SK-N-MC (cell line): ENCODE measurements around the gene PNMA6A.
A peak's percentile ranks its signal among the peaks of the same experiment; 100 is the strongest.
"Not testable (repeated sequence)": the region's sequence is repeated elsewhere in the genome, so short reads cannot be mapped to it uniquely, and the experiment has no call there.

Source experiments
- DNase-seq: peaks from one replicate; pipeline ENCODE4 v3.0.0-alpha.2; 2011; ENCODE audit warnings: low read depth, low spot score
- H3K27ac ChIP-seq: fragments of 200-600 bp; sonication (generic); 2 replicates; pipeline ENCODE4 v1.5.1; 2016; ENCODE audit warnings: mixed run types
- H3K36me3 ChIP-seq: fragments of 200-600 bp; sonication (generic); 2 replicates; pipeline ENCODE4 v1.6.1; 2017; ENCODE audit warnings: antibody characterized with exemption, low read length, mixed read lengths; ENCODE audit not compliant: insufficient read depth
- H3K4me3 ChIP-seq: fragments of 200-600 bp; sonication (generic); 2 replicates; pipeline ENCODE4 v1.5.1; 2016
- H3K9ac ChIP-seq: fragments of 200-600 bp; sonication (generic); 2 replicates; pipeline ENCODE4 v1.8.0; 2017; ENCODE audit warnings: mixed run types, mixed read lengths; ENCODE audit not compliant: insufficient read length
- H3K9me3 ChIP-seq: fragments of 200-600 bp; sonication (generic); 2 replicates; pipeline ENCODE4 v1.6.1; 2017; ENCODE audit warnings: low read depth, mild to moderate bottlenecking, antibody characterized with exemption, low read length, moderate library complexity, mixed read lengths
- EZH2 ChIP-seq: fragments of 200-600 bp; sonication (generic); IDR thresholded peaks from one replicate; pipeline ENCODE4 v1.6.1; 2017; ENCODE audit warnings: antibody characterized with exemption
- FOXP2 ChIP-seq: optimal IDR thresholded peaks from 2 replicates; pipeline ENCODE3; 2011; ENCODE audit warnings: mild to moderate bottlenecking, moderate library complexity; ENCODE audit not compliant: insufficient read depth; ENCODE audit errors: extremely low read length, control extremely low read depth
- POLR2AphosphoS5 ChIP-seq: IDR thresholded peaks from 2 replicates; pipeline ENCODE4 v1.6.1; 2012; ENCODE audit warnings: mild to moderate bottlenecking, low read depth, low read length, borderline replicate concordance

Gene PNMA6A

DNA sequence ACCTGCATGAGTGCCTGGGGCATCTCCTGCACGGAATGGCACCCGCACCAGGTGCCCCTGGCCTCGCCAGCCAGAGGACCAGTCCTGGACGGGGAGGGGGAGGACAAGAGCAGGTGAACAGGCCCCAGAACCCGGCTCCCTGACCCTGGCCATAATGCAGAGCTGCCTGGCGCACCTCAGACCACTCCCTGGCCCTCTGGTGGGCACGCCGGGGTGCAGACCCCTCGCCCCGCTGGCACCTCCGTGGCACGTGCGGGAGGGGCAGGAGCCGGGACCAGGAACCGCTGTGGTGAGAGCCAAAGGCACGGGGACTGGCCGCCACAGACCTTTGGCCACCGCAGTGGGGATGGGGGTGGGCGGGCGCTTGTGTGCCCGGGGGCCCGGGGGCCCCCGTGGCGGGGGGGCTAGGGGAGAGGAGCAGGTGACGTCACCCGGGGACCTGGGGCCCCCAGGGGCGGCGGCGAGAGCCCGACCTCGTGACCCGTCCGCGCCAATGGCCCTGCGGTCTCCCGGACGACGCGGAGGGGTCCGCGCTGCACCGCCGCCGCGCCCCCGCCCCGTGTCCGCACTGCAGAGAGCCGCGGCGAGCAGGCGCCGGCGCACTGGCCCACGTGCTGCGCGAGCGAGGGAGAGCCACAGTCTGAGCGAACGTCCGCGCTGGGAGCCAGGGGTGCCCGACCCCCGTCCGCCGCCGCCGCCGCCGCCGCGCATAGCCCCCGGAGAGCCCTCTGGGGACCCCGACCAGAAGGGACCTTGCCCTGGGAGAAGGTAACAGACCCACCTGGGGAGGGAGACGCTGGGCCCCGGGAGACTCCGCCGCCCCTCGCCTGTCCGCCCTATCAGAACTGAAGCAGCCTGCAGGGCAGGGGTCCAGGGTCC, 16.1 kb upstream of the PNMA6A start, which contains the start of gene PNMA3:
Gene PNMA3 (plus strand): TSS at position 600 of the 879 bp plus-strand sequence. CDS start 586 bp downstream, outside the sequence.
- DNase-seq = no peak
- TF ChIP-seq EZH2 (no peak), FOXP2 (no peak), POLR2AphosphoS5 (no peak)
- H3K9me3 ChIP-seq = no peaks in the 10 kb centered on the region
- no peak within 1 kb of the TSS for H3K4me3 ChIP-seq
- H3K9ac ChIP-seq = no peak within 1 kb of the TSS
- no peak within 1 kb of the TSS for H3K27ac ChIP-seq
- H3K36me3 ChIP-seq = no peaks in the 10 kb centered on the region

DNA sequence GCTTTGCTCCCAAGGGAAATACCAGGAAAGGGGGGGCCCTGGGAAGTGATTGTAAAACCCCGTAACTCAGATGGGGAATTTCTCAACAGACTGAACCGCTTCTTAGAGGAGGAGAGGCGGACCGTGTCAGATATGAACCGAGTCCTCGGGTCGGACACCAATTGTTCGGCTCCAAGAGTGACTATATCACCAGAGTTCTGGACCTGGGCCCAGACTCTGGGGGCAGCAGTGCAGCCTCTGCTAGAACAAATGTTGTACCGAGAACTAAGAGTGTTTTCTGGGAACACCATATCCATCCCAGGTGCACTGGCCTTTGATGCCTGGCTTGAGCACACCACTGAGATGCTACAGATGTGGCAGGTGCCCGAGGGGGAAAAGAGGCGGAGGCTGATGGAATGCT, 15.0 kb upstream of the PNMA6A start:
- H3K9ac ChIP-seq = no peak overlapping the region
- no peak overlapping the region for H3K4me3 ChIP-seq
- no peak for DNase-seq

DNA sequence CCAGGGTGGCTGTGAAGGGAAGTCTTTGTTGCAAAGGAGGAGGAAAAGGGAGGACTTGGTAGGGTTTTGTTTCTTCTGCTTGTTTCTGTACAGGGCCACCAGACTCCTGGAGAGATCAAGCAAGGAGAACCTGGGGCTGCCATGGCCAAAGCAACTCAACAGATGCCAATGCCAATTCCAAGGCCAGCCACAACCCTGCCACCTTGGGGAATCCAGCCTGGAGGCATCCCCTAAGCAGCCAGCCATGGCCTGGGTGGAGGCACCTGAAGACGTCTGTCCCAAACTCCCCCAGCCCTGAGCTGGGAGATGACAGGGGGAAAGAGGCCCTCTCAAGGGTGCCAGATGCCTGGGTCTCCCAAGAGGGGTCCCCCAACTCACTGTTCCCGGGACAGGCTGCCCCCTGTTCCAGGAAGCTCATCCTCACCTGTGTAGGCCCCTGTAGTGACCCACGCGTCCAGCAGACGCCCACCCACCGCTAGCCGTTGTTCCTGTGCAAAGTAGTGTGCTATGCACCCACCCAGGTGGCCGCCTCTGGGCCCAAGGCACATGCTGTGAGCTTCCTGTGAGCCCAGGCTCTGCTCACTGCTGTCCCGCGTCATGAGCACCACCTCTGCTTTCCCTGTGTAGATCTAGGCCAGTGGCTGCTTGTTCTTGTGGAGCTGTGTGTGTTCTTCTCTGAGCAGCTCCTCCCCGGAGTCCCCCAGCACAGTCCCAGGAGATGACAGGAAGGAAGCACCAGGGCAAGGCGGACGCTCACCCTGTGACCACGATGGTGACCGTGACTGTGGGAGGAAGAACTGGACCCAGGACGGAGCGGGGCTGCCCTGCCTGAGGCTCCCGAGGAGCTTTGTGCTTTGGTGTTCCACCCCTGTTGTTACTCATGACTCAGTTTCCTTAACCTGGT, 12.8 kb upstream of the PNMA6A start:
- no peak for DNase-seq
- no peaks in the 10 kb centered on the region for H3K36me3 ChIP-seq
- no peak overlapping the region for H3K4me3 ChIP-seq
- no peak overlapping the region for H3K27ac ChIP-seq
- no peaks in the 10 kb centered on the region for H3K9me3 ChIP-seq
- TF ChIP-seq FOXP2 = no peak
- no peak for TF ChIP-seq EZH2
- no peak for TF ChIP-seq POLR2AphosphoS5
- H3K9ac ChIP-seq = no peak overlapping the region

More for the DNA sequence above, 15.0 kb upstream of the PNMA6A start:
- no peak overlapping the region for H3K27ac ChIP-seq
- H3K36me3 ChIP-seq = no peaks in the 10 kb centered on the region
- no peaks in the 10 kb centered on the region for H3K9me3 ChIP-seq
- TF ChIP-seq FOXP2 (no peak), POLR2AphosphoS5 (no peak), EZH2 (no peak)

DNA sequence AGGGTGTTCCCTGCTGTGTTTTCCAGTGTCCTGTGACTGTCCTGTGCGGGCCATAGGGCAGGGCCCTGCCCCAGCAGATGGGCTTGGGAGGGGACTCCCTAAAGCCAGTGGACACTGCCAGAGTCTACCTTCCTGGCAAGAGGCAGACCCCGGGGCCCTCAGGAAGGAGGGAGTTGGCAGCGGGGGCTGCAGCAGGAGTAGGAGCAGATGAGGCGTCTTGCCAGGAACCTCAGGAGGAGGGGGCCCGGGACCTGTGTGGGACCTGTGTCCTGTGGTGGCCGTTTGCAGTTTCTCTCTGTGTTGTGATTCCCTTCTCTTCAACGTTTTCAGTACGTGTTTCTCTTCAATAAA, 12.2 kb upstream of the PNMA6A start:
- DNase-seq = no peak
- Histone ChIP-seq H3K4me3 (no peak overlapping the region), H3K36me3 (no peaks in the 10 kb centered on the region), H3K27ac (no peak overlapping the region), H3K9ac (no peak overlapping the region), H3K9me3 (no peaks in the 10 kb centered on the region)
- TF ChIP-seq FOXP2 (no peak), POLR2AphosphoS5 (no peak), EZH2 (no peak)

DNA sequence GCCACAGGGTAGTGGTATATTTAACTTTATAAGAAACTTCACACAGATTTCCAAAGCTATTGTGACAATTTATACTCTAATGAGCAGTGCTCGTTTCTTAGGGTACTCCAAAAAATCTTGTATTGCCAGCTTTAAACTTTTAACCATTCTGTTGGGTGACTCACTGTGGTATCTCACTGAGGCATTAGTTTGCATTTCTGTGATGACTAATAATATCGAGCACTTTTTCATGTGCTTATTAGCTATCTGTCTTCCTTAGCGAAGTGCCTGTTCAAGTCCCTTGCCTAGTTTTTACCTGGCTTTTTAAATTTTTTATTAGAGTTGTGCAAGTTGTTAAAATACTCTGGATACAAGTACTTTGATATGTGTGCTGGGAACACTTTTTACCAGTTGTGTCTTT, 10.5 kb upstream of the PNMA6A start:
- Histone ChIP-seq H3K27ac (no peak overlapping the region), H3K36me3 (no peaks in the 10 kb centered on the region), H3K9ac (no peak overlapping the region), H3K4me3 (no peak overlapping the region), H3K9me3 (no peaks in the 10 kb centered on the region)
- TF ChIP-seq EZH2 (no peak), POLR2AphosphoS5 (no peak), FOXP2 (no peak)
- DNase-seq = no peak

DNA sequence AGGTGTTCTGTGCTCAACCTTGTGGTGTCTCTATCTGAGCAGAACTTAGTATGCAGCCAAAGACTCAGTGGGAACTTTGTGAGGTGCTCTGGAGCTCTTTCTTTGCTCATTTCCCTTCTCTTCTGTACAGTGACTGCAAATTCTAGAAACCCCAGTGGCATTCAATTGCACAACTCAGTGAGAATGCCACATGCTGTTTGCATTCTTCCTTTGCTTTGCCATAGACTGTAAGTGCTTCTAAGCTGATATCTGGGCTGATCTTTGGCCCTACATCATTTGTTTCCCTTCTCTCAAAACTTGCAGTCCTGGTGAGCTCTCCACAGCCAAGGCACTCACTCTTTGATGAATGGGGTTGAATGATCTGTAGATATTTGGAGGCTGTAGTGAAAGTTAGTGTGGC, 8.9 kb upstream of the PNMA6A start:
- Histone ChIP-seq H3K36me3 (no peaks in the 10 kb centered on the region), H3K9ac (no peak overlapping the region), H3K4me3 (no peak overlapping the region), H3K9me3 (no peaks in the 10 kb centered on the region), H3K27ac (peak overlapping the region; percentile 14; the same call in 1 of the 2 replicates)
- no peak for TF ChIP-seq FOXP2
- no peak for TF ChIP-seq POLR2AphosphoS5
- TF ChIP-seq EZH2 = no peak
- DNase-seq = peak; percentile 1

DNA sequence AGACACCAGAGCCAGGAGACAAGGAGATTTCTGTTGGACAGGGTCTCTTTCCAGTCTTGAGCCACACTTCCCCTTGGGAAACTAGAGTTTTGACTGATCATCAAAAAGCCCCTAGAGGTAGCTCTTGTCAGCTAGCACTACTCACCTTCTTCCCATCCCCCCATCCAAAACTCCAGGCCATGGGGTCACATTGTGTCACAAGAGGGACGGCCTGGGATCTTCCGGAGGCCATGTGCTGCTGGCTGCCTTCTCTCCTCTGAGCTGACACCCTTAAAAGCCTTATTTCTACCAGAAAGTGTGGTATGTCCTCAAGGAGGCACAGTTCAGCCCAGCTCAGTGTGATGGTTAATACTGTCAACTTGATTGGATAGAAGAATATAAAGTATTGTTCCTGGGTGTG, 8.2 kb upstream of the PNMA6A start:
- Histone ChIP-seq H3K9me3 (no peaks in the 10 kb centered on the region), H3K27ac (no peak overlapping the region), H3K9ac (no peak overlapping the region), H3K36me3 (no peaks in the 10 kb centered on the region), H3K4me3 (no peak overlapping the region)
- TF ChIP-seq EZH2 = no peak
- TF ChIP-seq POLR2AphosphoS5 = no peak
- TF ChIP-seq FOXP2 = no peak
- DNase-seq = no peak

DNA sequence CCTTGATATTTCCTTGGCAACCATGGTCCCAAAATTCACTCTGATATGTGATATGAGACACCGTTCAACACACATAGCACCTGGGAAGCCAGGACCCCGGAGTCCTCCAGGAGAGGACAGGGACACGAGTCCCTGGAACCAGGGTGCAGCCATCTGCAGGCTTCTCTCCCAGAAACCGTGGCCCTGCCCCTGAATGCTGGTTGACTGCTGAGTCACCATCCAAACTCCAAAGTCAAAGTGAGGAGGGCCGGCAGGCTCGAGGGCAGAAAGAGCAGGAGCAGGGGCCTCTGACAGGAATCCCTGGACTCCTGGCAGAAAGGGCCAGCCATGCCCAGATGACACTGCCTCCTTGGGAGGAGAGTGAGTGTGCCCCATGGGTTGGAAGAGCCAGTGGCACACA, 6.9 kb upstream of the PNMA6A start:
- Histone ChIP-seq H3K9me3 (no peaks in the 10 kb centered on the region), H3K9ac (no peak overlapping the region), H3K27ac (no peak overlapping the region), H3K4me3 (no peak overlapping the region), H3K36me3 (no peaks in the 10 kb centered on the region)
- no peak for DNase-seq
- TF ChIP-seq POLR2AphosphoS5 (no peak), FOXP2 (no peak), EZH2 (no peak)

DNA sequence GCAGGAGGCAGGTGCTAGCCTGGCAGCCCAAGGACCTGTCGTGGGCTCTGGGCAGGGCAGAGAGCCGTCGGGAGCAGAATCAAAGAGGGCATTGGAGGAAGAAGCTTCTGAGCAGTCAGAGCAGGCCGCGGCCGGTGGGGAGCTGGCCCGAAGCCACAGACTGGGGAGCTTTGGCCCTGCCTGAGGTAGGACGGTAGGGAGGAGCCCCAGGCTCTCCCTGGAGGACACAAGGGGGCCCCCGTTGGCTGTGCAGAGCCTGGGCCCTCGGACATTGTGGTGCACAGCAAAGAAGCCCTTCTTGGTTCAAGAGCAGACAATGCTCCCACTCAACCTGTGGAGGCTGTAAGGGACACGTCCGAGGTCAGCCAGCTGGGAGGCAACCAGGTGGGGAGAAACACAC, 5.9 kb upstream of the PNMA6A start:
- H3K4me3 ChIP-seq, H3K27ac ChIP-seq, H3K9ac ChIP-seq, H3K9me3 ChIP-seq, DNase-seq, H3K36me3 ChIP-seq: not testable (repeated sequence)

DNA sequence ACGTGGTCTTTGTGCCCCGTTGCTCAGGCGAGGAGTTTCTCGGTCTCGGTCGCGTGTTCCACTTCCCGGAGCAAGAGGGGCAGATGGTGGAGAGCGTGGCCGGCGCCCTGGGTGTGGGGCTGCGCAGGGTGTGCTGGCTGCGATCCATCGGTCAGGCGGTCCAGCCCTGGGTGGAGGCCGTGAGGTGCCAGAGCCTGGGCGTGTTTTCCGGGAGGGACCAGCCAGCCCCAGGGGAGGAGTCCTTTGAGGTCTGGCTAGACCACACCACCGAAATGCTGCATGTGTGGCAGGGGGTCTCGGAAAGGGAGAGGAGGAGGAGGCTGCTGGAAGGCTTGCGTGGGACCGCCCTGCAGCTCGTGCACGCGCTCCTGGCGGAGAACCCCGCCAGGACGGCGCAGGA, 1.1 kb downstream of the PNMA6A start:
- not testable (repeated sequence) for H3K9me3 ChIP-seq, H3K27ac ChIP-seq, DNase-seq, H3K36me3 ChIP-seq, H3K9ac ChIP-seq, H3K4me3 ChIP-seq
